KMS-11 (cell line): Measurements from ENCODE around the gene SMPD3.

Experiments
- H2AFZ ChIP-seq: fragments of 200-600 bp; sonication (generic); 2 replicates; pipeline ENCODE4 v1.6.1; 2016; ENCODE audit warnings: antibody characterized with exemption, mixed run types, low read depth
- H3K27ac ChIP-seq: fragments of 200-600 bp; sonication (generic); 2 replicates; pipeline ENCODE4 v1.6.1; 2016; ENCODE audit warnings: mild to moderate bottlenecking, mixed run types
- H3K27me3 ChIP-seq: fragments of 200-600 bp; sonication (generic); 2 replicates; pipeline ENCODE4 v1.6.1; 2017; ENCODE audit warnings: mild to moderate bottlenecking, low read depth, mixed run types, moderate library complexity; ENCODE audit not compliant: insufficient read depth
- H3K36me3 ChIP-seq: fragments of 200-600 bp; sonication (generic); 2 replicates; pipeline ENCODE4 v1.6.1; 2017; ENCODE audit warnings: mild to moderate bottlenecking, mixed run types; ENCODE audit not compliant: insufficient read depth
- H3K4me1 ChIP-seq: fragments of 200-600 bp; sonication (generic); 2 replicates; pipeline ENCODE4 v1.6.1; 2016; ENCODE audit warnings: mild to moderate bottlenecking, low read depth, mixed run types; ENCODE audit not compliant: poor library complexity, severe bottlenecking
- H3K4me2 ChIP-seq: fragments of 200-600 bp; sonication (generic); 2 replicates; pipeline ENCODE4 v1.7.0; 2016; ENCODE audit warnings: mild to moderate bottlenecking, mixed run types
- H3K4me3 ChIP-seq: fragments of 200-600 bp; sonication (generic); IDR thresholded peaks from 2 replicates; pipeline ENCODE4 v1.6.1; 2017; ENCODE audit warnings: low read depth, low read length, mixed read lengths; ENCODE audit not compliant: insufficient read depth
- H3K79me2 ChIP-seq: fragments of 200-600 bp; sonication (generic); 2 replicates; pipeline ENCODE4 v1.6.1; 2016; ENCODE audit warnings: low read depth, mixed run types; ENCODE audit not compliant: insufficient read depth
- H3K9ac ChIP-seq: fragments of 200-600 bp; sonication (generic); 2 replicates; pipeline ENCODE4 v1.6.1; 2016; ENCODE audit warnings: mild to moderate bottlenecking, mixed run types
- H4K20me1 ChIP-seq: fragments of 200-600 bp; sonication (generic); 2 replicates; pipeline ENCODE4 v1.6.1; 2016; ENCODE audit warnings: mild to moderate bottlenecking, mixed run types; ENCODE audit not compliant: insufficient read depth
- TF ChIP-seq, protein P1 (sequence below): fragments of 200-600 bp; sonication (generic); conservative IDR thresholded peaks from 2 replicates; pipeline ENCODE4 v1.6.1; 2017; ENCODE audit warnings: low read depth, mild to moderate bottlenecking, antibody characterized with exemption, low read length, moderate library complexity, mixed read lengths

Gene SMPD3

DNA sequence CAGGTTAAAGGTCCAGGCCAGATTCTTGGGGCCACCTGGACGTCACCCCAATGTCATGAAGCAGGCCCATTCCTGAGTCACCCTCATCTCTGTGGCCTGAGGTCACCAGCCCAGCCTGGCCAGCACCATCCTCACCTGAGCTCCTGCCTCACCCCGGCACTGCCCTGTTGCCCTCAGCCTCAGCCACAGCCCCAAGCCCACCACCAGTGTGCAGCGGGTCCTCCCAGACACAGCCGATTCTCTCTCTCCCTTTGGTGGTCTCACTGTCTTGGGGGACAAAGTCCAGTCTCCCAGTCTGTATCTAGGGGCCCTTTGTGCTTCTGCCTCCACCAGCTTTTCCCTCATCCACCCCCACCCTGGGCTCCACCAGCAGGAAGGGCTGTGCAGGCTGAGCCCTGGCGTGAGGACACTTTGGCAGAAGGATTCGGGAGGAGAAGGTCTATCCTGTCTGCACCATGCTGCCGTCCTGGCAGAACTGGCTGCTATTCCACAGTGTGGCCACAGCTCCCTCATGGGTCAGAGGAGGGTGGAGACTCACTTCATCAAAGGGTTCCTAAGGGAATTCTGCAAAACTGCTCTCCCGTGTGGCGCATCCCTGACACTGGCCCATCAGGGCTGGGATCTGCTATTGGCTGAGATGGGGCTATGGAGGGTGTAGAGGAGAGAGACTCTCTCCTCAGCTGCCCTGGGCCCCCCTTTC, 73.2 kb downstream of the SMPD3 start:
- H4K20me1 ChIP-seq = no peaks in the 10 kb centered on the region
- peaks cover 81% of the 10 kb centered on the region for H3K4me1 ChIP-seq
- no peaks in the 10 kb centered on the region for H3K36me3 ChIP-seq
- H3K27ac ChIP-seq = no peak overlapping the region
- no peak overlapping the region for H3K9ac ChIP-seq
- TF ChIP-seq, protein P1, sequence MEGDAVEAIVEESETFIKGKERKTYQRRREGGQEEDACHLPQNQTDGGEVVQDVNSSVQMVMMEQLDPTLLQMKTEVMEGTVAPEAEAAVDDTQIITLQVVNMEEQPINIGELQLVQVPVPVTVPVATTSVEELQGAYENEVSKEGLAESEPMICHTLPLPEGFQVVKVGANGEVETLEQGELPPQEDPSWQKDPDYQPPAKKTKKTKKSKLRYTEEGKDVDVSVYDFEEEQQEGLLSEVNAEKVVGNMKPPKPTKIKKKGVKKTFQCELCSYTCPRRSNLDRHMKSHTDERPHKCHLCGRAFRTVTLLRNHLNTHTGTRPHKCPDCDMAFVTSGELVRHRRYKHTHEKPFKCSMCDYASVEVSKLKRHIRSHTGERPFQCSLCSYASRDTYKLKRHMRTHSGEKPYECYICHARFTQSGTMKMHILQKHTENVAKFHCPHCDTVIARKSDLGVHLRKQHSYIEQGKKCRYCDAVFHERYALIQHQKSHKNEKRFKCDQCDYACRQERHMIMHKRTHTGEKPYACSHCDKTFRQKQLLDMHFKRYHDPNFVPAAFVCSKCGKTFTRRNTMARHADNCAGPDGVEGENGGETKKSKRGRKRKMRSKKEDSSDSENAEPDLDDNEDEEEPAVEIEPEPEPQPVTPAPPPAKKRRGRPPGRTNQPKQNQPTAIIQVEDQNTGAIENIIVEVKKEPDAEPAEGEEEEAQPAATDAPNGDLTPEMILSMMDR = no peak
- H3K27me3 ChIP-seq = no peaks in the 10 kb centered on the region
- H3K79me2 ChIP-seq = no peaks in the 10 kb centered on the region
- no peak overlapping the region for H2AFZ ChIP-seq
- no peak overlapping the region for H3K4me3 ChIP-seq
- no peak overlapping the region for H3K4me2 ChIP-seq

DNA sequence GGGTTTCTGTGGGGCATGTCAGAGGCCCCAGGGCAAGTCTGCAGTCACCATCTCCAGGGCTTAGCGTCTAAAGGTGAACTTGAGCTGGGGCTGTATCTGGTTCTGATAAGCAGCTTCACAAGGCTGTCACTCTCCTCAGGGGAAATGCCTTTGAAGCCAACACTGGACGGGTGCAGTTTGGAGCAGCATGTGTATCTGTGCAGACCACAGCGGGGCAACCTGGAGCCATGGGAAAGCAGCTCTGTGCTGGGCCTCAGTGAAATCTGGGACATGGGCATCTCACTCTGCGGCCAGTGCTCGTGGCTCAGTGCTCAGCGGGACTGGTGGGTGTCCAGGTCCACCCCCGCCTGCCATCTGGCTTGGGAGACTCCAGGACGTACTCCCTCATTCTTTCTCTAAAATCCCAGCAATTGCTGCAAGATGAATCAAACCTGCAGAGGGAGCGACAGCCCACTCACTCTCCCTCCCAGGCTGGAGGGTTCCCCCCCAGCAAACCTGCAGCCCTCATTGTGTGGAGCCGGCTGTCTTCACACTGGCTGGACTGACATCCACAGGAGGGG, 74.0 kb downstream of the SMPD3 start:
- Histone ChIP-seq H3K79me2 (no peaks in the 10 kb centered on the region), H3K4me2 (no peak overlapping the region), H3K27ac (no peak overlapping the region), H3K4me1 (peaks cover 81% of the 10 kb centered on the region), H3K4me3 (no peak overlapping the region), H3K27me3 (no peaks in the 10 kb centered on the region), H3K36me3 (no peaks in the 10 kb centered on the region), H4K20me1 (no peaks in the 10 kb centered on the region), H2AFZ (no peak overlapping the region), H3K9ac (no peak overlapping the region)
- TF ChIP-seq, protein P1 = no peak

DNA sequence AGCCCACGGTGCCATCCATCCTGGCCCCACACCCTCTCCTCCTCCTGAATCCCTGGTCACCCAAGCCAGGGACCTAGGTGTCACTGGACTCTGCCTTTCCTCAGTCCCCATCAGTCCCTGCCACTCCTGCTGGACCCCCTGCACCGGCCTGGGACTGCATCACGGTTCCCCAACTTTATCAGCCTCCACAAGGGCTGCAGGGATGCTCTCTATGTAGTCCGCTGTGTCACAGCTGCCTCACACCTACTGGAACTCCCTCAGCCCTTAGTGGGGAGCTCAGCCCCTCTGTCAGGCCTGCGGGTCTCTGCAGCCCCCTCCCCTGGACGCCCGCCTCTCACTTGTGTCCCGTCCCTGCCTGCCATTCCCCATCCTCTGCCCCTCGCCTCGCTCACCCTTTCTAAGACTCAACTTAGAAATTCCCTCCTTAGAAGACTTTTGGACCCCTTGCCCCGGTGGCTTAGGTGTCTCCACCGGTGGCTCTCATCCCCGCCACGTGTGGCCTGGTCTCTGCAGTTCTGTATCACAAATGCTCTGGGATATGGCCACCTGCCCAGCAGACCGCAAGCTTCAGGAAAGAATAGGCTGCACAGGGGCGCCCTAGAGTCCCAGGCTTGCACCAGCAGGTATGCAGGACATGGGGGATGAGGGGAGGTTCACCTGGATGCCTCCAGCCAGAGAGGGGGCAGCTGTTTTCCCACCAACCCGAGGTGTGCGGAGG, 74.6 kb downstream of the SMPD3 start:
- Histone ChIP-seq H3K27me3 (no peaks in the 10 kb centered on the region), H3K4me2 (no peak overlapping the region), H3K4me3 (no peak overlapping the region), H3K27ac (no peak overlapping the region), H3K4me1 (peaks cover 81% of the 10 kb centered on the region), H3K79me2 (no peaks in the 10 kb centered on the region), H4K20me1 (no peaks in the 10 kb centered on the region), H3K36me3 (no peaks in the 10 kb centered on the region), H3K9ac (no peak overlapping the region), H2AFZ (no peak overlapping the region)
- TF ChIP-seq, protein P1 = no peak

DNA sequence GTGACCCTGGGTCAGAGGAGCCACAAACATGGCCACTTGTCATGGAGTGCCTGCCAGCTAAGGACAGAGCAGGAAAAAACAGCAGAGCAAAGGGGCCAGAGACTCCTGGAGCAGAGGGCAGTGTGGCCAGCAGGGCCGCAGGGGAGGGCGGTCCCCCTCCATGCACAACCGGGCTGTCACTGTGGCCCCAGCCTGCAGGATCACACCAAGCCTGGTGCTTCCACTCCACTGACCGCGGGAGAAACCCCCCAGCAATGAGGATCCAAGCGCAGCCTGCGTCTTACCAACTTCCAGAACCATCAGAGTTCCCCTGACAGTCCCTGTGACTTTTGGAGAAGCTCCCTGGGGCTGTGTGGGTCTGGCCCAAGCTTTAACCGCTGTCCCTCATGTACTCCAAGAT, 75.5 kb downstream of the SMPD3 start:
- Histone ChIP-seq H3K4me2 (no peak overlapping the region), H3K4me1 (peaks cover 79% of the 10 kb centered on the region), H4K20me1 (no peaks in the 10 kb centered on the region), H3K4me3 (no peak overlapping the region), H3K27me3 (no peaks in the 10 kb centered on the region), H3K9ac (no peak overlapping the region), H2AFZ (no peak overlapping the region), H3K36me3 (no peaks in the 10 kb centered on the region), H3K79me2 (no peaks in the 10 kb centered on the region), H3K27ac (no peak overlapping the region)
- TF ChIP-seq, protein P1 = no peak
